Kidney (tissue), 14 donors: Measurements from ENCODE around the gene PRICKLE4. TPM values are rescaled to one million over a fixed set of nuclear protein-coding genes. Genes with fewer than 3 reads are reported as not detected.

Source experiments
- DNase-seq, 5 donors: peaks; one replicate each; pipeline ENCODE4 v3.0.0-alpha.2; 2013 to 2020
- FAIRE-seq: peaks from 2 replicates; lab custom pipeline; 2012; peaks lifted over from hg19 to GRCh38; lab: Jason Lieb, UNC
- H3K27ac ChIP-seq, 2 donors: one replicate each; pipeline ENCODE4 v1.7.0; 2013; ENCODE audit warnings: low read depth in 2 of 2, low read length in 2 of 2, inconsistent platforms in 1 of 2
- H3K27me3 ChIP-seq: one replicate; pipeline ENCODE4 v1.7.1; 2013; ENCODE audit warnings: low read length, inconsistent platforms; ENCODE audit not compliant: control insufficient read depth, insufficient read depth
- H3K36me3 ChIP-seq, 3 donors: one replicate each; pipeline versions ENCODE4 v1.7.0 to v1.7.1; 2013; ENCODE audit warnings: low read length in 3 of 3, control low read depth in 1 of 3, inconsistent platforms in 1 of 3; ENCODE audit not compliant: insufficient read depth in 3 of 3, control insufficient read depth in 2 of 3
- H3K4me1 ChIP-seq, 3 donors: one replicate each; pipeline versions ENCODE4 v1.7.0 to v1.7.1; 2013; ENCODE audit warnings: low read length in 3 of 3, inconsistent platforms in 1 of 3, low read depth in 1 of 3; ENCODE audit not compliant: control insufficient read depth in 2 of 3, insufficient read depth in 2 of 3
- H3K4me3 ChIP-seq, 3 donors: one replicate each; pipeline versions ENCODE4 v1.7.0 to v1.8.1; 2013; ENCODE audit warnings: low read length in 3 of 3, control low read depth in 1 of 3, inconsistent platforms in 1 of 3
- H3K9ac ChIP-seq, 3 donors: one replicate each; pipeline versions ENCODE4 v1.7.0 to v1.7.1; 2013; ENCODE audit warnings: low read length in 3 of 3, control low read depth in 1 of 3, inconsistent platforms in 1 of 3
- H3K9me3 ChIP-seq, 3 donors: one replicate each; pipeline versions ENCODE4 v1.7.0 to v1.7.1; 2013; ENCODE audit warnings: low read length in 3 of 3, control low read depth in 1 of 3, inconsistent platforms in 1 of 3; ENCODE audit not compliant: control insufficient read depth in 2 of 3, insufficient read depth in 1 of 3
- CTCF ChIP-seq: IDR thresholded peaks from 3 replicates; pipeline ENCODE4 v1.5.1; 2012; ENCODE audit warnings: mild to moderate bottlenecking, moderate library complexity, borderline replicate concordance; ENCODE audit not compliant: insufficient read depth; ENCODE audit errors: extremely low read depth
- intact Hi-C: fragments of 100-400 bp; cut with DNase I; formaldehyde crosslinking; loops from one replicate; pipeline ENCODE4 v1.11.1; 2022
- polyA plus RNA-seq: library from polyadenylated mRNA; stranded (reverse); fragments of 350-450 nt; fragmentation: Illumina TruSeq; extraction: RNeasy Lipid Tissue Mini Kit (QIAGEN cat#74804); gene quantifications from one replicate; pipeline ENCODE4 v1.2.3, GENCODE V29; 2014; ENCODE audit warnings: low read depth, low replicate concordance; ENCODE audit not compliant: insufficient read depth
- total RNA-seq: library from RNA; stranded (reverse); fragmentation: NEBNext Ultra II Directional; extraction: Animal tissue kit (Norgen Biotek cat#: 25700); gene quantifications from one replicate; pipeline ENCODE4 v1.2.1, GENCODE V29; 2021
- donor health status: control.
- donor health status: control.
- donor health status: control.
- donor health status: control.
- donor health status: control.
- donor health status: DM: yes; HTN: yes; CAD: no.
- donor health status: Normal renal cell carcinoma (clear cell type).

Gene PRICKLE4
- total and polyA plus RNA-seq, 2 donors from 2014 or later: 1.4 to 6.5 TPM

- Histone ChIP-seq H3K9ac (no peak overlapping the region), H3K36me3 (no peaks in the 10 kb centered on the region), H3K9me3 (no peaks in the 10 kb centered on the region), H3K27me3 (no peaks in the 10 kb centered on the region), H3K4me3 (no peak overlapping the region), H3K27ac (no peak overlapping the region), H3K4me1 (no peaks in the 10 kb centered on the region)
- TF ChIP-seq CTCF: no peak
- intact Hi-C loops: no loop called here
- FAIRE-seq (no peak), DNase-seq (peak in 1 of 5 donors; percentile 51)
Measured at GRCh38 chr6:41744236-41744787, 36.3 kb upstream of the PRICKLE4 start.

DNA sequence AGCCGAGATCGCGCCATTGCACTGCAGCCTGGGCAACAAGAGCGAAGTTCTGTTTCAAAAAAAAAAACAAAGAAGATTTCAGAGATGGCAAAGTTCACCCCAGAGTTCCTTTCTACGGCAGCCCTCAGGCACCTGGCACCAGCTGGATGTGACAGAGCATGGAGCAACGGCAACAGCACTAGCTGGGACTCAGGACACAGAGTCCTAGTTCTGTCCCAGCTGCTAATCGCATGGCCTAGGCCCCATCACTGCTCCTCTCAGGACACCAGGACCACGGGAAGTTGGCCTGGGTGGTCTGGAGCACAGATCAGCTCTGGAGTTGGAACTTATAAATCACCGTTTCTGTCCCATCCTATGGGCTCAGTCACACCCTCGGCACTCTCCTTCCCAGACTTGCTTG lies 34.5 kb upstream of the PRICKLE4 start:
- Histone ChIP-seq H3K27me3 (no peaks in the 10 kb centered on the region), H3K4me3 (no peak overlapping the region), H3K36me3 (no peaks in the 10 kb centered on the region), H3K9ac (no peak overlapping the region), H3K9me3 (no peaks in the 10 kb centered on the region), H3K4me1 (no peaks in the 10 kb centered on the region), H3K27ac (no peak overlapping the region)
- intact Hi-C loops: no loop called here
- DNase-seq: peak in 1 of 5 donors; percentile 22
- TF ChIP-seq CTCF: no peak
- FAIRE-seq: no peak

- H3K9me3 ChIP-seq: no peaks in the 10 kb centered on the region
- no peak for FAIRE-seq
- intact Hi-C loops: no loop called here
- H3K27ac ChIP-seq: no peak within 1 kb of the TSS
- H3K4me3 ChIP-seq: no peak within 1 kb of the TSS
- peak in 1 of 5 donors; percentile 16 for DNase-seq
- H3K27me3 ChIP-seq: no peaks in the 10 kb centered on the region
- TF ChIP-seq CTCF: no peak
- H3K36me3 ChIP-seq: no peaks in the 10 kb centered on the region
- no peaks in the 10 kb centered on the region for H3K4me1 ChIP-seq
- no peak within 1 kb of the TSS for H3K9ac ChIP-seq
Measured at GRCh38 chr6:41747256-41748101, 33.1 kb upstream of the PRICKLE4 start, which contains the start of gene PGC. Gene PGC, minus strand, starts transcription at chr6:41747397. Its CDS starts 63 bp downstream, at chr6:41747334.
